GM12891 (cell line): Measurements from ENCODE around the gene EXOC6.

ENCODE experiments used
- PAX5 ChIP-seq: IDR thresholded peaks from 2 replicates; pipeline ENCODE4 v1.6.1; 2011; ENCODE audit warnings: low read length, moderate library complexity, mild to moderate bottlenecking; ENCODE audit not compliant: insufficient read depth, severe bottlenecking
- POLR2A ChIP-seq: IDR thresholded peaks from 2 replicates; pipeline ENCODE4 v1.6.1; 2011; ENCODE audit warnings: low read depth, low read length, control low read depth
- POLR2AphosphoS5 ChIP-seq: IDR thresholded peaks from 2 replicates; pipeline ENCODE4 v1.6.1; 2011; ENCODE audit warnings: low read depth, low read length, control low read depth
- TAF1 ChIP-seq: IDR thresholded peaks from 2 replicates; pipeline ENCODE4 v1.6.1; 2011; ENCODE audit warnings: low read depth, low read length, control low read depth

- TF ChIP-seq POLR2A (no peak), POLR2AphosphoS5 (no peak), PAX5 (no peak), TAF1 (no peak)
These were observed 89.6 kb downstream of the EXOC6 start for GRCh38 chr10:92937876-92938275.
